Hepatic stellate cell (primary cell): ENCODE data around the gene KRTAP10-7.
"Not testable (repeated sequence)": the region's sequence is repeated elsewhere in the genome, so short reads cannot be mapped to it uniquely, and the experiment has no call there.

Experiments
- DNase-seq: peaks from one replicate; pipeline ENCODE4 v3.0.0; 2011; ENCODE audit warnings: low spot score

Gene KRTAP10-7

GRCh38 chr21:44600118-44600978 is at the start of gene KRTAP10-7:
Gene KRTAP10-7, plus strand, starts transcription at chr21:44600597. Its CDS starts 25 bp downstream, at chr21:44600622.
- DNase-seq: not testable (repeated sequence)

- no peak for DNase-seq
These were observed 49.6 kb upstream of the KRTAP10-7 start for GRCh38 chr21:44550807-44551206.

- no peak for DNase-seq
These were observed 48.9 kb upstream of the KRTAP10-7 start, which contains the start of gene KRTAP10-2 for GRCh38 chr21:44551340-44551961. Gene KRTAP10-2, minus strand, starts transcription at chr21:44551505. Its CDS starts 47 bp downstream, at chr21:44551458.

- no peak for DNase-seq
These were observed 48.3 kb upstream of the KRTAP10-7 start for GRCh38 chr21:44552136-44552535.

GRCh38 chr21:44552681-44553080 is 47.7 kb upstream of the KRTAP10-7 start:
- no peak for DNase-seq

- DNase-seq: no peak
These were observed 45.1 kb upstream of the KRTAP10-7 start for GRCh38 chr21:44555200-44555875.

GRCh38 chr21:44556879-44557278 is 43.5 kb upstream of the KRTAP10-7 start:
- no peak for DNase-seq

- DNase-seq: no peak
These were observed 42.7 kb upstream of the KRTAP10-7 start for GRCh38 chr21:44557491-44558328.

- DNase-seq: not testable (repeated sequence)
These were observed 42.1 kb upstream of the KRTAP10-7 start for GRCh38 chr21:44558329-44558675.

- DNase-seq: no peak
These were observed 41.7 kb upstream of the KRTAP10-7 start, which contains the start of gene KRTAP10-3 for GRCh38 chr21:44558695-44559094. Gene KRTAP10-3, minus strand, starts transcription at chr21:44558795. Its CDS starts 80 bp downstream, at chr21:44558715.

- DNase-seq: no peak
These were observed 36.3 kb upstream of the KRTAP10-7 start for GRCh38 chr21:44564099-44564498.

GRCh38 chr21:44564886-44565598 is 35.4 kb upstream of the KRTAP10-7 start:
- no peak for DNase-seq

GRCh38 chr21:44566403-44566802 is 34.0 kb upstream of the KRTAP10-7 start:
- no peak for DNase-seq

GRCh38 chr21:44567481-44568171 is 32.8 kb upstream of the KRTAP10-7 start:
- DNase-seq: no peak

GRCh38 chr21:44568261-44568660 is 32.1 kb upstream of the KRTAP10-7 start:
- DNase-seq: no peak

GRCh38 chr21:44568667-44569556 is 31.5 kb upstream of the KRTAP10-7 start:
- no peak for DNase-seq

GRCh38 chr21:44569861-44570517 is 30.4 kb upstream of the KRTAP10-7 start:
- DNase-seq: no peak

GRCh38 chr21:44571296-44571695 is 29.1 kb upstream of the KRTAP10-7 start:
- DNase-seq: no peak
